IMR-90 (cell line): ENCODE data around the gene MAN1A2. TPM values are rescaled to one million over a fixed set of nuclear protein-coding genes. Genes with fewer than 3 reads are reported as not detected.

Experiments used
- ATAC-seq: fragments of 200-7000 bp; cut with Tn5 transposase; 2 replicates; pipeline ENCODE4 v1.9.1; 2020; ENCODE audit warnings: low read depth, mild to moderate bottlenecking, moderate library complexity
- BruUV-seq: library from RNA; stranded (reverse); fragments of 400-500 nt; replicated peaks from 2 replicates; lab custom pipeline; 2021; lab: Mats Ljungman, UMichigan
- CTCF ChIA-PET: fragments of 300-600 bp; formaldehyde crosslinking; extraction: SDS; loops from one replicate; lab custom pipeline; 2021; ENCODE audit warnings: antibody characterized with exemption; lab: Yijun Ruan, JAX
- POLR2A ChIA-PET: fragments of 300-600 bp; sonication (Branson Sonifier 250); formaldehyde crosslinking; loops from one replicate; lab custom pipeline; 2022; ENCODE audit warnings: antibody characterized with exemption; ENCODE audit not compliant: unreplicated experiment; lab: Charles Lee
- DNase-seq: peaks from one replicate; pipeline ENCODE4 v3.0.0; 2013
- H2AFZ ChIP-seq: replicated peaks from 2 replicates; pipeline ENCODE3; 2013; ENCODE audit warnings: low read length, mild to moderate bottlenecking; ENCODE audit not compliant: poor library complexity
- H2AK5ac ChIP-seq: 2 replicates; pipeline ENCODE4 v1.6.1; 2013; ENCODE audit warnings: low read depth, low read length, inconsistent platforms
- H2AK9ac ChIP-seq: replicated peaks from 2 replicates; pipeline ENCODE3; 2013; ENCODE audit warnings: mild to moderate bottlenecking, low read depth, low read length, moderate library complexity; ENCODE audit not compliant: poor library complexity
- H2BK120ac ChIP-seq: 2 replicates; pipeline ENCODE4 v1.6.1; 2013; ENCODE audit warnings: low read depth, low read length, inconsistent platforms
- H2BK15ac ChIP-seq: 3 replicates; pipeline ENCODE4 v1.6.1; 2013; ENCODE audit warnings: low read depth, low read length, inconsistent platforms
- H2BK20ac ChIP-seq: 2 replicates; pipeline ENCODE4 v1.6.1; 2013; ENCODE audit warnings: low read depth, mild to moderate bottlenecking, inconsistent platforms, low read length, moderate library complexity
- H2BK5ac ChIP-seq: 2 replicates; pipeline ENCODE4 v1.6.1; 2013; ENCODE audit warnings: mild to moderate bottlenecking, low read depth, low read length, inconsistent platforms; ENCODE audit not compliant: poor library complexity, severe bottlenecking
- H3K14ac ChIP-seq: replicated peaks from 2 replicates; pipeline ENCODE4 v1.6.1; 2013; ENCODE audit warnings: low read depth, low read length, inconsistent platforms
- H3K18ac ChIP-seq: 2 replicates; pipeline ENCODE4 v1.6.1; 2013; ENCODE audit warnings: low read depth, low read length, control low read depth
- H3K23ac ChIP-seq: 2 replicates; pipeline ENCODE4 v1.6.1; 2013; ENCODE audit warnings: low read depth, low read length, inconsistent platforms
- H3K27ac ChIP-seq: 2 replicates; pipeline ENCODE4 v1.5.1; 2013; ENCODE audit warnings: mild to moderate bottlenecking, control low read depth, low read length; ENCODE audit not compliant: insufficient read depth
- H3K27me3 ChIP-seq: 2 replicates; pipeline ENCODE4 v1.6.1; 2013; ENCODE audit warnings: low read length; ENCODE audit not compliant: control insufficient read depth, insufficient read depth
- H3K36me3 ChIP-seq: 2 replicates; pipeline ENCODE4 v1.6.1; 2013; ENCODE audit warnings: low read length, mixed read lengths; ENCODE audit not compliant: control insufficient read depth, insufficient read depth
- H3K4ac ChIP-seq: 2 replicates; pipeline ENCODE4 v1.6.1; 2013; ENCODE audit warnings: low read depth, low read length, inconsistent platforms
- H3K4me1 ChIP-seq: 2 replicates; pipeline ENCODE4 v1.6.1; 2013; ENCODE audit warnings: low read length, mixed read lengths; ENCODE audit not compliant: control insufficient read depth, insufficient read depth
- H3K4me2 ChIP-seq: 2 replicates; pipeline ENCODE4 v1.6.1; 2013; ENCODE audit warnings: low read depth, mild to moderate bottlenecking, control low read depth, low read length, moderate library complexity
- H3K4me3 ChIP-seq: 2 replicates; pipeline ENCODE4 v1.5.1; 2013; ENCODE audit warnings: low read depth, mild to moderate bottlenecking, control low read depth, low read length, moderate library complexity; ENCODE audit not compliant: insufficient read depth
- H3K56ac ChIP-seq: 2 replicates; pipeline ENCODE4 v1.6.1; 2013; ENCODE audit warnings: low read length, inconsistent platforms; ENCODE audit not compliant: insufficient read depth; ENCODE audit errors: extremely low read depth
- H3K79me1 ChIP-seq, 2 experiments: 2 replicates each; pipeline ENCODE4 v1.6.1; 2013; ENCODE audit warnings: low read length in 2 of 2, inconsistent platforms in 1 of 2, low read depth in 1 of 2
- H3K9ac ChIP-seq: 2 replicates; pipeline ENCODE4 v1.6.1; 2013; ENCODE audit warnings: low read depth, low read length, control low read depth
- H3K9me1 ChIP-seq: 2 replicates; pipeline ENCODE4 v1.6.1; 2013; ENCODE audit warnings: low read length, inconsistent platforms; ENCODE audit not compliant: insufficient read depth
- H3K9me3 ChIP-seq: 2 replicates; pipeline ENCODE4 v1.6.1; 2013; ENCODE audit warnings: low read length; ENCODE audit not compliant: control insufficient read depth, insufficient read depth
- H4K20me1 ChIP-seq: 2 replicates; pipeline ENCODE4 v1.6.1; 2013; ENCODE audit warnings: low read length, inconsistent platforms; ENCODE audit not compliant: insufficient read depth
- H4K5ac ChIP-seq: 2 replicates; pipeline ENCODE4 v1.6.1; 2013; ENCODE audit warnings: mild to moderate bottlenecking, low read depth, low read length, control low read depth
- H4K8ac ChIP-seq, 2 experiments: 2 replicates each; pipeline ENCODE4 v1.6.1; 2013; ENCODE audit warnings: low read depth in 2 of 2, low read length in 2 of 2, control low read depth in 1 of 2, inconsistent platforms in 1 of 2
- H4K91ac ChIP-seq: 2 replicates; pipeline ENCODE4 v1.6.1; 2013; ENCODE audit warnings: low read depth, low read length, inconsistent platforms; ENCODE audit not compliant: insufficient read depth
- BHLHE40 ChIP-seq: fragments of 150-350 bp; IDR thresholded peaks from 2 replicates; pipeline ENCODE4 v1.6.1; 2016; ENCODE audit warnings: mild to moderate bottlenecking, low read depth, low read length
- CEBPB ChIP-seq: IDR thresholded peaks from 2 replicates; pipeline ENCODE4 v1.6.1; 2012; ENCODE audit warnings: low read depth, low read length, improper control_type of control experiment
- CHD1 ChIP-seq: IDR thresholded peaks from 2 replicates; pipeline ENCODE4 v1.6.1; 2012; ENCODE audit warnings: low read depth, low read length, improper control_type of control experiment
- CTCF ChIP-seq: conservative IDR thresholded peaks from 2 replicates; pipeline ENCODE4 v1.5.1; 2012; ENCODE audit warnings: mild to moderate bottlenecking, low read depth, low read length, improper control_type of control experiment
- ELK1 ChIP-seq: fragments of 150-350 bp; IDR thresholded peaks from 2 replicates; pipeline ENCODE4 v1.6.1; 2016; ENCODE audit warnings: low read depth, mild to moderate bottlenecking, low read length, moderate library complexity, borderline replicate concordance
- FOS ChIP-seq: fragments of 150-350 bp; IDR thresholded peaks from 2 replicates; pipeline ENCODE4 v1.6.1; 2016; ENCODE audit warnings: low read depth, low read length
- MAFK ChIP-seq: IDR thresholded peaks from 2 replicates; pipeline ENCODE4 v1.6.1; 2012; ENCODE audit warnings: low read depth, low read length, improper control_type of control experiment
- MAZ ChIP-seq: IDR thresholded peaks from 2 replicates; pipeline ENCODE4 v1.6.1; 2012; ENCODE audit warnings: low read depth, mild to moderate bottlenecking, low read length, improper control_type of control experiment, moderate library complexity, borderline replicate concordance
- MXI1 ChIP-seq: IDR thresholded peaks from 2 replicates; pipeline ENCODE4 v1.6.1; 2012; ENCODE audit warnings: low read depth, mild to moderate bottlenecking, low read length, moderate library complexity, borderline replicate concordance
- NFE2L2 ChIP-seq: fragments of 150-350 bp; IDR thresholded peaks from 2 replicates; pipeline ENCODE4 v1.6.1; 2016; ENCODE audit warnings: low read depth, mild to moderate bottlenecking, low read length
- POLR2A ChIP-seq: IDR thresholded peaks from 2 replicates; pipeline ENCODE4 v1.6.1; 2012; ENCODE audit warnings: mild to moderate bottlenecking, low read depth, low read length
- RAD21 ChIP-seq: IDR thresholded peaks from 2 replicates; pipeline ENCODE4 v1.6.1; 2012; ENCODE audit warnings: low read length, improper control_type of control experiment
- RCOR1 ChIP-seq: IDR thresholded peaks from 2 replicates; pipeline ENCODE4 v1.6.1; 2012; ENCODE audit warnings: mild to moderate bottlenecking, low read length, improper control_type of control experiment; ENCODE audit not compliant: insufficient replicate concordance
- RFX5 ChIP-seq: IDR thresholded peaks from 2 replicates; pipeline ENCODE4 v1.8.0; 2012; ENCODE audit warnings: low read depth, mild to moderate bottlenecking, low read length, moderate library complexity
- SMC3 ChIP-seq: fragments of 150-350 bp; IDR thresholded peaks from 2 replicates; pipeline ENCODE4 v1.6.1; 2016; ENCODE audit warnings: low read depth, mild to moderate bottlenecking, antibody characterized with exemption, low read length, moderate library complexity
- USF2 ChIP-seq: fragments of 150-350 bp; IDR thresholded peaks from 2 replicates; pipeline ENCODE4 v1.6.1; 2017; ENCODE audit warnings: mild to moderate bottlenecking, antibody characterized with exemption, low read length, low read depth
- WGBS, 2 experiments: methylation state at CpG; one replicate each; pipeline versions ENCODE4 v1.1.5 to v1.1.7; 2013; ENCODE audit warnings: missing lambda C conversion rate in 2 of 2; ENCODE audit not compliant: insufficient read length in 1 of 2; ENCODE audit errors: extremely low coverage in 2 of 2; 5-methylcytosine and 5-hydroxymethylcytosine counted together
- dilution Hi-C: fragments of 300-500 bp; cut with HindIII; formaldehyde crosslinking; loops from one replicate; pipeline ENCODE4 v1.14.3; 2018; ENCODE audit warnings: low sequenced_read_pairs; ENCODE audit not compliant: unreplicated experiment
- in situ Hi-C: fragments of 300-500 bp; cut with MboI; formaldehyde crosslinking; loops from 3 replicates; pipeline ENCODE4 v1.14.3; 2019; ENCODE audit warnings: low sequenced_read_pairs, inconsistent platforms, mixed read lengths
- intact Hi-C: fragments of 100-400 bp; cut with micrococcal nuclease; formaldehyde crosslinking; loops from 2 replicates; pipeline ENCODE4 v1.10.0; 2022
- polyA plus RNA-seq, 3 experiments: library from polyadenylated mRNA; depleted of rRNA; stranded (reverse); fragments of >200 nt; gene quantifications; 2 replicates each; pipeline ENCODE4 v1.2.3, GENCODE V29; 2012; ENCODE audit warnings: low replicate concordance in 1 of 3
- total RNA-seq: library from RNA; depleted of rRNA; stranded (reverse); fragments of >200 nt; gene quantifications from 2 replicates; pipeline ENCODE4 v1.2.3, GENCODE V29; 2012

MAN1A2 gene
- total and polyA plus RNA-seq, 2 of the 4 experiments (the other 2 are of a cell fraction), result 12.4 to 29.4 TPM

- H3K27ac ChIP-seq, result no peak overlapping the region
- TF ChIP-seq CHD1 (no peak), MAFK (no peak), FOS (no peak), BHLHE40 (no peak), RFX5 (no peak), SMC3 (no peak), RAD21 (no peak), USF2 (no peak), ELK1 (no peak), CEBPB (no peak), CTCF (no peak), POLR2A (no peak), MXI1 (no peak), NFE2L2 (no peak), MAZ (no peak), RCOR1 (no peak)
- no peaks in the 10 kb centered on the region; the same call in 1 of the 2 replicates for H3K27me3 ChIP-seq
- no peaks in the 10 kb centered on the region for H4K20me1 ChIP-seq
- ATAC-seq (no peak), DNase-seq (no peak)
- no peak overlapping the region for H3K23ac ChIP-seq
- H3K79me1 ChIP-seq, result no peaks in the 10 kb centered on the region
- H2BK5ac ChIP-seq, result no peak overlapping the region
- ChIA-PET CTCF (no interaction called here), POLR2A (no interaction called here)
- no peak overlapping the region for H4K8ac ChIP-seq
- no peak overlapping the region for H2AK5ac ChIP-seq
- no peaks in the 10 kb centered on the region for H3K9me3 ChIP-seq
- H2AFZ ChIP-seq, result no peak overlapping the region
- no peak overlapping the region for H4K5ac ChIP-seq
- intact Hi-C loops, result no loop called here
- no peaks in the 10 kb centered on the region for H3K9me1 ChIP-seq
- no peak overlapping the region for H2AK9ac ChIP-seq
- no peak overlapping the region for H3K4me2 ChIP-seq
- H3K56ac ChIP-seq, result no peak overlapping the region
- no peak overlapping the region for H3K14ac ChIP-seq
- dilution Hi-C loops, result no loop called here
- no peak overlapping the region for H3K4me3 ChIP-seq
- in situ Hi-C loops, result no loop called here
- H3K4ac ChIP-seq, result no peak overlapping the region
- BruUV-seq, result no TSS peak
- H2BK15ac ChIP-seq, result no peak overlapping the region
- no peak overlapping the region for H2BK20ac ChIP-seq
- peaks cover 3% of the 10 kb centered on the region; the same call in 1 of the 2 replicates for H3K4me1 ChIP-seq
- no peaks in the 10 kb centered on the region for H3K36me3 ChIP-seq
- no CpG with 5 or more reads among the region's 5 CpGs for WGBS, 2 experiments
- H4K91ac ChIP-seq, result no peak overlapping the region
- H3K9ac ChIP-seq, result no peak overlapping the region
- H3K18ac ChIP-seq, result no peak overlapping the region
- no peak overlapping the region for H2BK120ac ChIP-seq
Measured at GRCh38 chr1:117341123-117341522, 26.1 kb upstream of the MAN1A2 start.
